ENCODE data around the gene TSSC4. TPM values are rescaled to one million over a fixed set of nuclear protein-coding genes. Genes with fewer than 3 reads are reported as not detected.

Gene TSSC4
- total RNA-seq, 1 experiment from 2014 or later, result 87.6 TPM

GRCh38 chr11:2446590-2447252, 46.2 kb downstream of the TSSC4 start:
- no peak for DNase-seq (ENCODE audit: low read depth)

GRCh38 chr11:2447253-2447950, 46.9 kb downstream of the TSSC4 start:
- DNase-seq (ENCODE audit: low read depth), result no peak

GRCh38 chr11:2447951-2448650, 47.6 kb downstream of the TSSC4 start:
- no peak for DNase-seq (ENCODE audit: low read depth)

- no peak for DNase-seq (ENCODE audit: low read depth)
Observed at GRCh38 chr11:2448661-2449547, 48.4 kb downstream of the TSSC4 start.

- DNase-seq (ENCODE audit: low read depth), result no peak
Observed at GRCh38 chr11:2449548-2450320, 49.2 kb downstream of the TSSC4 start.

GRCh38 chr11:2450321-2451041, 49.9 kb downstream of the TSSC4 start:
- no peak for DNase-seq (ENCODE audit: low read depth)

GRCh38 chr11:2451336-2451735, 50.8 kb downstream of the TSSC4 start:
- DNase-seq (ENCODE audit: low read depth), result no peak

GRCh38 chr11:2451916-2452315, 51.4 kb downstream of the TSSC4 start:
- no peak for DNase-seq (ENCODE audit: low read depth)

GRCh38 chr11:2452321-2453012, 51.9 kb downstream of the TSSC4 start:
- DNase-seq (ENCODE audit: low read depth), result no peak

GRCh38 chr11:2453436-2453835, 52.9 kb downstream of the TSSC4 start:
- no peak for DNase-seq (ENCODE audit: low read depth)

Small RNA genes within 50 kb of the gene (small RNA-seq; reads per million reads assigned to genes)
- gene RF00019, result not detected

Other genes starting within 250 kb of the TSSC4 start
- gene INS, start 239.5 kb upstream of the TSSC4 start, total RNA-seq (2014; rRNA removed; shearing (Covaris generic)), result not detected in 2 replicates
- gene TH, start 228.9 kb upstream of the TSSC4 start, total RNA-seq (2014; rRNA removed; shearing (Covaris generic)), result not detected in 2 replicates
- gene ASCL2, start 130.2 kb upstream of the TSSC4 start, total RNA-seq (2014; rRNA removed; shearing (Covaris generic)), result not detected in 2 replicates
- 0.34 TPM in 1 of 2 replicates, not detected in the other for gene C11orf21, start 98.8 kb upstream of the TSSC4 start, total RNA-seq (2014; rRNA removed; shearing (Covaris generic))
- 0.05 and 0.30 TPM in 2 replicates for gene TSPAN32, start 98.7 kb upstream of the TSSC4 start, total RNA-seq (2014; rRNA removed; shearing (Covaris generic))
- 108 and 171 TPM in 2 replicates for gene CD81, start 23.4 kb upstream of the TSSC4 start, total RNA-seq (2014; rRNA removed; shearing (Covaris generic))
- gene TRPM5, start 43.8 kb downstream of the TSSC4 start, total RNA-seq (2014; rRNA removed; shearing (Covaris generic)), result 0.05 TPM in 1 of 2 replicates, not detected in the other
- not detected in 2 replicates for gene KCNQ1, start 44.3 kb downstream of the TSSC4 start, total RNA-seq (2014; rRNA removed; shearing (Covaris generic))